Body of pancreas (tissue), 4 donors: ENCODE results near the gene PLEK2.

Experiments
- POLR2A ChIP-seq, 3 donors: fragments of 450-650 bp; IDR thresholded peaks; one replicate each; pipeline ENCODE4 v1.6.1; 2016; ENCODE audit warnings: antibody characterized with exemption in 3 of 3, mild to moderate bottlenecking in 2 of 3
- TF ChIP-seq, protein P1 (sequence below), 7 experiments: fragments of 450-650 bp in 4 of 7; fragments of 200-600 bp in 3 of 7; sonication (generic) in 3 of 7; IDR thresholded peaks; one replicate each; pipeline ENCODE4 v1.5.1; 2016 to 2019; ENCODE audit warnings: antibody characterized with exemption in 7 of 7

DNA sequence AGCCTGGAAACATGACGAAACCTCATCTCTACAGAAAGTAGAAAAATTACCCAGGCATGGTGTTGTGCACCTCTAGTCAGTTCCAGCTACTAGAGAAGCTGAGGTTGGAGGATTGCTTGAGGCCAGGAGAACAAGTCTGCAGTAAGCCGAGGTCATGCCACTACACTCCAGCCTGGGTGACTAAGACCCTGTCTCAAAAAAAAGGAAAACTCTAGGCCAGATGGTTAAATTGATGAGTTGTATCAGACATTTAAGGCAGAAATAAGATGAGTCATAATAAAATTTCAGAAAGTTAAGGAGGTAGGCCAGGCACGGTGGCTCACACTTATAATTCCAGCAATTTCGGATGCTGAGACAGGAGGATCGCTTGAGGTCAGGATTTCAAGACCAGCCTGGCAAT, 41.1 kb downstream of the PLEK2 start:
- TF ChIP-seq, protein P1, sequence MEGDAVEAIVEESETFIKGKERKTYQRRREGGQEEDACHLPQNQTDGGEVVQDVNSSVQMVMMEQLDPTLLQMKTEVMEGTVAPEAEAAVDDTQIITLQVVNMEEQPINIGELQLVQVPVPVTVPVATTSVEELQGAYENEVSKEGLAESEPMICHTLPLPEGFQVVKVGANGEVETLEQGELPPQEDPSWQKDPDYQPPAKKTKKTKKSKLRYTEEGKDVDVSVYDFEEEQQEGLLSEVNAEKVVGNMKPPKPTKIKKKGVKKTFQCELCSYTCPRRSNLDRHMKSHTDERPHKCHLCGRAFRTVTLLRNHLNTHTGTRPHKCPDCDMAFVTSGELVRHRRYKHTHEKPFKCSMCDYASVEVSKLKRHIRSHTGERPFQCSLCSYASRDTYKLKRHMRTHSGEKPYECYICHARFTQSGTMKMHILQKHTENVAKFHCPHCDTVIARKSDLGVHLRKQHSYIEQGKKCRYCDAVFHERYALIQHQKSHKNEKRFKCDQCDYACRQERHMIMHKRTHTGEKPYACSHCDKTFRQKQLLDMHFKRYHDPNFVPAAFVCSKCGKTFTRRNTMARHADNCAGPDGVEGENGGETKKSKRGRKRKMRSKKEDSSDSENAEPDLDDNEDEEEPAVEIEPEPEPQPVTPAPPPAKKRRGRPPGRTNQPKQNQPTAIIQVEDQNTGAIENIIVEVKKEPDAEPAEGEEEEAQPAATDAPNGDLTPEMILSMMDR (IDR thresholded peaks at IDR 0.05): no peak
- no peak for TF ChIP-seq POLR2A (IDR thresholded peaks at IDR 0.05)
